ENCODE data around the gene UGT1A9. TPM values are rescaled to one million over a fixed set of nuclear protein-coding genes. Genes with fewer than 3 reads are reported as not detected.
"Not testable (repeated sequence)": the region's sequence is repeated elsewhere in the genome, so short reads cannot be mapped to it uniquely, and the experiment has no call there.

UGT1A9 gene
- total RNA-seq, 2 donors from 2014 or later: not detected

GRCh38 chr2:233699424-233700027 lies 27.8 kb downstream of the UGT1A9 start:
- Histone ChIP-seq H3K36me3 (no peaks in the 10 kb centered on the region), H3K27ac (peak overlapping the region in 1 of 2 donors; percentile 31), H3K4me1 (replicated peaks) (no peaks in the 10 kb centered on the region), H3K27me3 (replicated peaks; ENCODE audit: insufficient read depth) (no peaks in the 10 kb centered on the region), H3K4me3 (no peak overlapping the region), H3K9me3 (no peaks in the 10 kb centered on the region)
- intact Hi-C loops (cut with DNase I): no loop called here
- DNase-seq (ENCODE audit: low spot score): no peak
- WGBS: 81% methylated on average over 8 of the region's 8 CpGs
- no peak for TF ChIP-seq POLR2AphosphoS5 (IDR thresholded peaks at IDR 0.05)
- no peak for TF ChIP-seq CTCF (IDR thresholded peaks at IDR 0.05)
- no peak for TF ChIP-seq POLR2A (IDR thresholded peaks at IDR 0.05)

GRCh38 chr2:233700028-233700635 lies 28.4 kb downstream of the UGT1A9 start:
- H3K4me1 ChIP-seq (replicated peaks): no peaks in the 10 kb centered on the region
- no peaks in the 10 kb centered on the region for H3K36me3 ChIP-seq
- TF ChIP-seq POLR2AphosphoS5 (IDR thresholded peaks at IDR 0.05) (peak; percentile 96), CTCF (IDR thresholded peaks at IDR 0.05) (no peak), POLR2A (IDR thresholded peaks at IDR 0.05) (no peak)
- H3K4me3 ChIP-seq: no peak overlapping the region
- intact Hi-C loops (cut with DNase I): no loop called here
- 9% methylated on average over 1 of the region's 1 CpG for WGBS
- H3K27ac ChIP-seq: peak overlapping the region in 1 of 2 donors; percentile 31
- no peaks in the 10 kb centered on the region for H3K9me3 ChIP-seq
- peak; percentile 78 for DNase-seq (ENCODE audit: low spot score)
- H3K27me3 ChIP-seq (replicated peaks; ENCODE audit: insufficient read depth): no peaks in the 10 kb centered on the region

DNA sequence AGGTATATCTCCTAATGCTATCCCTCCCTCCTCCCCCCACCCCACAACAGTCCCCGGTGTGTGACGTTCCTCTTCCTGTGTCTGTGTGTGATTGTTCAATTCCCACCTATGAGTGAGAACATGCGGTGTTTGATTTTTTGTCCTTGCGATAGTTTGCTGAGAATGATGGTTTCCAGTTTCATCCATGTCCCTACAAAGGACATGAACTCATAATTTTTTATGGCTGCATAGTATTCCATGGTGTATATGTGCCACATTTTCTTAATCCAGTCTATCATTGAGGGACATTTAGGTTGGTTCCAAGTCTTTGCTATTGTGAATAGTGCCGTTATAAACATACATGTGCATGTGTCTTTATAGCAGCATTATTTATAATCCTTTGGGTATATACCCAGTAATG lies 29.1 kb downstream of the UGT1A9 start:
- H3K36me3 ChIP-seq; H3K4me1 ChIP-seq (replicated peaks); H3K27ac ChIP-seq; DNase-seq (ENCODE audit: low spot score); intact Hi-C loops (cut with DNase I); H3K27me3 ChIP-seq (replicated peaks; ENCODE audit: insufficient read depth); H3K9me3 ChIP-seq; H3K4me3 ChIP-seq: not testable (repeated sequence)
- 79% methylated on average over 5 of the region's 5 CpGs for WGBS

DNA sequence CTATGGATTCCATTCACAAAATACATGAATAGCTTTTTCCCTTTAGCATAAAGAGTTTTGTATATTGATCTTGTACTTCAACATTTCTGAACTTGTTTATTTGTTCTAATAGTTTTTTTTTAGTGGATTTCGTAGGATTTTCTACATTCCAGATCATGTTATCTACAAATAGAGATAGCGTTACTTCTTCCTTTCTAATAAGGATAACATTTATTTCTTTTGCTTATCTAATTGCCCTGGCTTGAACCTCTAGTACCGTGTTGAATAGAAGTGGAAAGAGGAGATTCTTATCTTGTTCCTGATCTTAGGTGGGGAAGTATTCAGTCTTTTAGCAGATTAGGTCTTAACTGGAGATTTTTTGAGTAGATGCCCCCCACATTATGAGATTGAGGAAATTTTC lies 30.5 kb downstream of the UGT1A9 start:
- no peaks in the 10 kb centered on the region for H3K9me3 ChIP-seq
- 57% methylated on average over 3 of the region's 3 CpGs for WGBS

DNA sequence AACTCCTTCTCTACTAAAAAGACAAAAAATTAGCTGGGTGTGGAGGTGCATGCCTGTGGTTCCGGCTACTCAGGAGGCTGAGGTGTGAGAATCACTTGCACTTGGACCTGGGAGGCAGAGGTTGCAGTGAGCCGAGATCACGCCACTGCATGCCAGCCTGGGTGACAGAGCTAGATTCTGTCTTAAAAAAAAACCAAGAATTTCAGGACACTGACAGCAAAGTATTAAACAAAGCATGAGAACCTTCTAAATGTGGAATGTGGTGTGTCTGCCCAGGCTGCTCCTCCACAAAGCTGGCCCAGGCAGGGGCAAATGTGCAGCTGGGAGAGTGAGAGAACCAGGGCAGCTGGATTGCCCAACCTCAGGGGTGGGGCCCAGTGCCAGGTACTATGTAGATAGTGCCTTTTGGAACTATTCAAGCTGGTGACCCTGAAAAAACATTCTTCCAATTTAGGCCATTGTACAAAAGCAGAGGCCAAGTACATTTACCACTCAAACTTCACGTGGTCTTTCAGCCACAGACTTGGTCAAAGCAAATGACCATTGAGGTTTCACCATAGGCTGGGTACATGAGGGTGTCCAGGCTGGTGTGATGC lies 34.3 kb downstream of the UGT1A9 start:
- intact Hi-C loops (cut with DNase I): no loop called here
- no peaks in the 10 kb centered on the region for H3K27me3 ChIP-seq (replicated peaks; ENCODE audit: insufficient read depth)
- no peak overlapping the region for H3K4me3 ChIP-seq
- no peak overlapping the region for H3K27ac ChIP-seq
- H3K36me3 ChIP-seq: no peaks in the 10 kb centered on the region
- no peak for TF ChIP-seq POLR2AphosphoS5 (IDR thresholded peaks at IDR 0.05)
- TF ChIP-seq CTCF (IDR thresholded peaks at IDR 0.05): no peak
- TF ChIP-seq POLR2A (IDR thresholded peaks at IDR 0.05): no peak
- H3K9me3 ChIP-seq: no peaks in the 10 kb centered on the region
- peak; percentile 62 for DNase-seq (ENCODE audit: low spot score)
- WGBS: 50% methylated on average over 4 of the region's 4 CpGs
- H3K4me1 ChIP-seq (replicated peaks): no peaks in the 10 kb centered on the region

More for the DNA sequence above, 30.5 kb downstream of the UGT1A9 start:
- no peak overlapping the region for H3K4me3 ChIP-seq
- H3K27ac ChIP-seq: no peak overlapping the region
- DNase-seq (ENCODE audit: low spot score): no peak
- intact Hi-C loops (cut with DNase I): no loop called here
- no peaks in the 10 kb centered on the region for H3K36me3 ChIP-seq
- no peaks in the 10 kb centered on the region for H3K27me3 ChIP-seq (replicated peaks; ENCODE audit: insufficient read depth)
- no peaks in the 10 kb centered on the region for H3K4me1 ChIP-seq (replicated peaks)
- TF ChIP-seq POLR2A (IDR thresholded peaks at IDR 0.05): no peak
- TF ChIP-seq POLR2AphosphoS5 (IDR thresholded peaks at IDR 0.05): no peak
- TF ChIP-seq CTCF (IDR thresholded peaks at IDR 0.05): no peak

Data from prostate gland (tissue), 2 donors.